ENCODE measurements around the gene HS6ST3.

Gene HS6ST3

DNA sequence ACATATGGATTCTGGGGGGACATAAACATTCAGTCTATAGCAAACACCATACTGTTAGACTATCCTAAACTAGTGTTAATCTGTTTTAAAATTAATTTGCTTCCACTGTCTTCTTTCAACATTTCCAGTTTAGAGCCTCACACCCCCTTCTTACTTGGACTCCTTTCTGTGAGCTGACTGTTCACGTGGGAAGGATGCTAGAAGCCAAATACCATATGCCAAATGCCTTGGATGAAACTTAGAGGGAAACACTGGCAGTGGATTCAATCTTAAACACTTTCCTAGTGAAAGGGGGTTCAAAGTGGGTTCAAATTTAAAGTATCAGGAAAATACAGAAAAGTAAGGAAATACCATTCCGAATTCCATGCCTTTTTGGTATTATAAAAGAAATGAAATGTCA is 113.6 kb downstream of the HS6ST3 start:
- no peak for DNase-seq

DNA sequence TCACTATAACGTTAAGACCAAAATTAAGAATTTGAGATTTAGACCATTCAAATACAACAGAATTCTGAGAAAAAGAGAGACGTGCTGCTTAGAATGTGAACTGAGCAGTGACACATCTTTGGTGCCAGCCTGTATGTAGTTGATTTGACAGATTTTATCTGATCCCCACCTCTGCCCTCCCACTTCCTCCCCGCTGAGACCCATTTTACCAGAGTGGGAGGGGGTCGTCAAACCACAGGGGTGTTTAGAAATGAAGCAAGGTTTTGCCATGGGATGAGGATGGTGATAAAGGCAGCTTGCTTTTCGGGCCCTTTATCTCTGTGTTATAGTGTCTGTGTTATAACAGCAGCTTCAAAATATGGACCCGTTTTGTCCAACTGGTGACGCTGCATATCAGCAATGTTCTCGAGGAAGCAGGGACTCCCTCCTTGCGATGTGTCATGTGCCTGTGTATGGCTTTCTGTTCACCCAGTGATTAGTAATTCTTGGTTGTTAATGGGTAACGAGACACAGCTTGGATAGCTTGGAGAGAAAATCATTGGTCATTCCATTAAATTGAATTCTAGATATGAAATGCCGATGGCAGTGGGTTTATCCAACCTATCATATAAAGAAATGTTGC is 125.0 kb downstream of the HS6ST3 start:
- DNase-seq = no peak

DNA sequence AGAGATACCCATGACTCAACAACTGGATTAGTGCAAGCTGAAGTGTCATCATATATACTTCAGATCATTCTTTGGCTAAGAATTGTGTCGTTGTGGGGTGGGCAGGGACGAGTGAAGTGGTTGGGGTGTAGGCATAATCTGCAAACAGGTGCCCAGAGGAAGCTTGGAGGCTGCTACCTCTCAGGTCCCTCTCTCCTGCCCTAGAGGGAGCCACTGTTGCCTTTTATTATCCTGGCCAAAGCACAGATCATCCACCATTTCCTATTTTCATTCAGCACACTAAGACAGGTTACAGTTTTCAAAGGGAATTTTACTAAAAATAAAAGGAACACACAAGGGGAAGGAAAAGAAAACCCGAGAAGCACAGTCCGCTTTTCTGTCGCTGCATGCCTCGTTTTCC is 126.6 kb downstream of the HS6ST3 start:
- no peak for DNase-seq

DNA sequence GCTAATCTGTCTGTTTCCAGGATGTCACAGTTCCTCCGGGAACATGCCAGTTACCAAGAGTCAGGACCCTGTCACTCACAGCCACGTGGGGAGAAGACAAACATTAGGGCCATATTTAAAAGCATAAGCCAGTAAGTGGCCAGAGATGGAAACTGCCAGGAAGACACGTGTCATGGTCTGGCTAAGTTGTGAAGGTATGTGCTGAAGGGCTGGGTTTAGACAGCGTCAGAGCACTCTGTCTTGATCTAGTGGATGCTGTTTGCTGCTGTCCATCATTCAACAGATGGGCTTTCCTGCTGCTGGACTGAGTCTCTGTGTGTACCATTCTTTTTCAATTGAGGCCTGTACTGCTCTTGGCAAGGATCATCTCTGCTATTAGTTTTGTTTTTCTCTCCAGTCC is 128.6 kb downstream of the HS6ST3 start:
- DNase-seq = no peak

DNA sequence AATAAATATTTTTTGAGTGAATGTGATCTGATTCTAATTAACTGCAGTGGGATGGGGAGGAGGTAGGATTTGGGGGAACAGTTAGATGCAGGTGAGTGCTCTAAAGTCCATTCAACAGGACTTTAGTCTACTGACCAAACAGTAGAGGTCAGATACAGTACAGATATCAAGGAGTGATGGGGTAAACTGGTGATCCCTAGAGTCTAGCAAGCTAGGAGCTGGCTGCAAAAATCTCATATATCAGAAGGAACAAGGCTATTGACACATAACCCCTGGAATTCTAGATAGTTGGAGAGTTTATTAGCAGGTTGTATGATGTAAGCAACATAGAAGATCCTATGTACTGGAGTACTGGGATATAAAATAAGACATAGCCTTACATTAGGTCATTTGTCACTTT is 131.6 kb downstream of the HS6ST3 start:
- DNase-seq = no peak

DNA sequence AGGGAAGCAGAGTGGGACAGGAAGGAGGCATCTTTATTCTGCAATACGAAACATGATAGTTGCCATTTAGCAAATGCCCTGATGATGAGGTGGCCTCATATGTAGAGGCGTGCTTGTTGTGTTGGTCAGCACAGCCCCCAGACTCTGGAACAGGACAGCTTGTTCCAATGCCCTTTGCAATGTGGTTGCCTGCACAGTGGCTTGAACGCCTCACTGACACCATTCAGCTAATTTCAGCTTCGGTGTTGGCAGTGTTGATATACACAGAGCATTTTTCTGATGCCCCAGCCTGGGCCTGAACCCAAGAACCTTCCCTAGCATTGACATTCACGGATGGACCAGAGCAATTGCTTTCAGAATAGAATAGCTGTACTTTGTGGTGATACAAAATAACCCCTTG is 133.3 kb downstream of the HS6ST3 start:
- DNase-seq = no peak

DNA sequence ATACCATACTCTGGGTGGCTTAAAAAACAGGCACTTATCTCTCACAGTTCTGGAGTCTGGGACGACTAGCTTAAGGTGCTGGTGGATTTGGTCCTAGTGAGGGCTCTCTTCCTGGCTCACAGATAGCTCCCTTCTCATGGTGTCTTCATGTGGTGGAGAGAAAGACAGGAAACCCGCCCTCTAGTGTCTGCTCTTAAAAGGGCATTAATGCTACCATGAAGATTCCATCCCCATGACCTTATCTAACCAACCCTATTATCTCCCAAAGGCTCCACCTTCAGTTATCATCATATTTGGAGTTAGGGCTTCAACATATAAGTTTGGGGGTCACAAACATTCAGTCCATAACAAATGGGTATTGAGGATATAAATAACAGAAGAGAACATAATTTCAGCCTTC is 139.4 kb downstream of the HS6ST3 start:
- peak; percentile 23 for DNase-seq

DNA sequence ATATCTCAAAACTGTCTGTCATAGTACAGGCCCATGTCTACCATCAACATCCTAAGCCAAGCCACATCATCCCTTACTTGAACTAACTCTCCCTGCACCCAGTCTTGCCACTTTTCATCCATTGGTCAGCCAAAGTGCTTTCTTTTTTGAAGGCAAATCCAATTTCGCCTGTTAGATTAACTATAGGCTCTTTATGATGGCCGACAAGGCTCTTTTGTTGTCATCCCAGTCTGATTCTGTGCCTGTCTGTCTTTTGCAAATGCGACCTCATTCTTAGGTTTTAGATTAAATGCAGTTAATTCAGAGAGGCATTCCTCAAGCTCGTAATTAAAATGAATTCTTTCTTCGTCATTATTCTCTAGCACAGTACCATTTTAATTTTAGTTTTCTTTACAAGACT is 148.3 kb downstream of the HS6ST3 start:
- DNase-seq = no peak

DNA sequence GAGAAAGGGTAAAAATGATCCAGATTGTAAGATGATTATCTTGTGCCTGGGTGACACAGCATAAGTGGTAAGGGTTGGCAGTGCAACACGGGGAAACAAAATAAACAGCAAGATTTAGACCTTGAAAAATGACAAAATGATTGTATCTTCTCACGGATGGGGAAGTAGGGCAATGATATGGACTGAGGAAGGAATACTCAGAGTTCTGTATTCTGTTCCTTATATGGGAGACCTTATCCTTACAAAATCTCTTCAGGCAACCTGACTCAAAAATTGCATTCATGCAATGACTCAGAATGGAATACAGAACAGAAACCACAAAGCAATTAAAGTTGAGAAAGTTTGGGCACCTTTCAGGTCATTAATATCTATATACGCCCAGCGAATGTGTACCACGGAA is 149.0 kb downstream of the HS6ST3 start:
- DNase-seq = no peak

DNA sequence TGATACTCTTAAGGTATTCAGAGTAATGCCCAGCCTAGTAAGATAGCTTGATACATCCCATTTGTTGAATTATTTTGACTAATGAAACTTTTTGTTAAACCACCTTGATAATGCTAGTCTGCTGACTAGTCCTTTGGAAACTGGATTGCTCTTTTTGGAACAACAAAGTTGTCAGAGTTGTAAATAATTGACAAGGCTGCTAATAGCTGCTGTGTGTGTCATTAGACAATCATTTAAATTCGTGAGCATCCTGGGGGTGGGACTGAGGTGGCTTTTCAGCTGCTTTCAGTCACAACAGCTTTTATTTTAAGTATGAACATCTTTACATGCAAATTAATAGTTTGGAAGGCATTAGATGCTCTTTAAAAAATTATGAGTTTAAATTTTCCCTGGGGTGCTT is 153.5 kb downstream of the HS6ST3 start:
- DNase-seq = no peak

DNA sequence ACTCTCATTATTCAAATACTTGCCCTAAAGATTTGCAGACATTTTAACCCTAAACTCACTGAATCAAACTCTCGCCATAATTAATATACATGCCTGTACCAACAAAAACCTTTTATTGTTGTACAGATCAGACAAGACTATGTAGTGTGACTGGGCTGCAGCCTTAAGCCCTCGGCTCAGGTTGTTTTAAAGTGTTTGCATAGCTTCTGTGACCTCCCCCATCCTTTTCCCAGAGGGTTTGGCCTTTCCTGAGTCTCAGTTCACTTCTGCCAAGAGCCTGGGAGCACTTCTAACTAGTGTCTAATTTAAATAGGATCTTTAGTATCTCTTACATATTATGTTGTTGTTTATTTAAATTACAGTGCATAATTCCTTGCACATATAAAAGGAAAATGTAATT is 158.2 kb downstream of the HS6ST3 start:
- DNase-seq = no peak

DNA sequence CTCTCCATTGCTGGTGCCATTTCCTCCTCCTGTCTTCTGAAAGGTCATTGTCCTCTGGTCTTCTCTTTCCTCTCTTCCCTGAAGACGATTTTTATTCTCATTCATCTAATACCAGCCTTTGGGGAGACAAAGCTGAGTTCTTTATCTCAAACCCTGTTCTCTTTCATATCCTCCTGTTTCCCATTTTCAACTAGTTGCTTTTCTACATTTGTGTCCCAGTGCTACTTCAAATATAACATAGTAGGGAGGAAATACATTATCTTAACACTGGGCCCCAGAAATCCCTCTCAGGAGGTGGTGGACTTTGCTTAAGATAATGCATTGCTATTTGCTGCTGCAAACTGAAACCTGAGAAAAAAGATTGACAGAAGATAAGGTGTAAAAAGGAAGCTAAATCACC is 159.1 kb downstream of the HS6ST3 start:
- no peak for DNase-seq

DNA sequence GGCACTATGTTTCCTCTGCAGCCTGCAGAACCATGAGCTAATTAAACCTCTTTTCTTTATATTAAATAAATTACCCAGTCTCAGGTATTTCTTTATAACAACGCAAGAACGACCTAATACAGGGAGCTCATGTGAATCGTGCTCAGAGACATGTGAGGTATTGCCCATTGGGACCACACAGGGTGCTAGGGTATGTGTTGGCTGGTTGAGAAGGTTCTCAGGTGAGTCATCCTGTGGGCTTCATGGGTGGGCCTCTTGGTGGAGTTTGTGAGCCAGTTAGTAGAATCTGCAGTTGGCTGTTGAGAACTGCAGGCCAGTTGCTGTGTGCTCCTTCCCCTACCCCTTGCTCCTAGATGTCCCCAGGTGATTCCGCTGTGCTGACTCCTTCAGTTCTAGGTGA is 163.0 kb downstream of the HS6ST3 start:
- no peak for DNase-seq

DNA sequence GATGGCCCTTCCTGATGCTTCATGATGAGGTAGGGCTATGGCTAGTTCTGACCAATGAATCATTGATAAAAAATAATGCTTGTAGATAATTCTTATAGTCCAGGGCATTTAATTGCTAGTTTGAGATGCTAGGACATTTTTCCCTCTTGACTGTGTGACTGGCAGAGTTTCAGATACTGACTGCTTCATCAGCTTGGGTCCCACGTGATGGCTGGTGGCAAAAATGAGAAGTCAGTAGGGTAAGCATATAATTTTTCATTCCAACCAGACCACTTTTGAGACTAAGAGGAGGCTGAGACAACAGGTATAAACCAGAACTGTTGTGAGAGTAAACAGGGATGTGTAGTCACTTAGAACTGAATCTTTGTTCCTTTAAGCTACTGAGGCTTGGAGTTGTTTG is 183.3 kb downstream of the HS6ST3 start:
- DNase-seq = no peak

DNA sequence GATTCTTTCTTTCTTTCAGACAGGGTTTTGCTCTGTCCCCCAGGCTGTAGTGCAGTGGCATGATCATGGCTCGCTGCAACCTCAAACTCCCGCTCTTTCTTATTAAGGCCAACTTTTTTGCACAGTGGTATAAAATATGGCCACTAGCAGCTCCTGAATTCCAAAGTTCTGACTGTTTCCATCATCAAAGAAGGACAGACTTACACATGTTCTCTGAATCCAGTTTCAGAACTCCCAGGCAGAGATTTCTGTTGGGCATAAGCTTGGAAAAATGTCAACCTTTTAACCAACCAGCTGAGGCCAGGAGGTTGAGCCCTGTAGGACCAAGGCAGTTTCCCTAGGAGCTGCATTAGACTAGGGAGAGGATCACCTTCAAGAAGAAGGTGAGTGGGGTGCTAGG is 184.1 kb downstream of the HS6ST3 start:
- DNase-seq = no peak

DNA sequence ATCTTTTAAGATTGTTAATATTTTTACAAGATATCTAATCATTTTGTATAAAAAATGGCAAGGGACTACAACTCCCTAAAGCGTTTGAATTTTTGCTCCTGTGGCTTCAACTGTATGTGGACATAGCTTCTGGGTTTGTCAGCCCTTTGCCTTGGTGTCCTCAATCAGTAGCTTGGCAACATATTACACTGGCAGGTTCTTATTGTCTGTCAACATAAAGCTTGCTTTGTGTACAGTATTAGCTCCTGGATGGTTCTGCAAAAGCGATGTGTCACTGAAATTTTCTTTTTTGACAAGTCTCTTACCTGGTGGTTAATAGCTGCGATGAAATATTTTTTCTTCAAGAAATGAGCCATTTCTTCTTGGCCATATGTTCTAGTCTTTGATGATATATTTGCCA is 190.0 kb downstream of the HS6ST3 start:
- DNase-seq = no peak

DNA sequence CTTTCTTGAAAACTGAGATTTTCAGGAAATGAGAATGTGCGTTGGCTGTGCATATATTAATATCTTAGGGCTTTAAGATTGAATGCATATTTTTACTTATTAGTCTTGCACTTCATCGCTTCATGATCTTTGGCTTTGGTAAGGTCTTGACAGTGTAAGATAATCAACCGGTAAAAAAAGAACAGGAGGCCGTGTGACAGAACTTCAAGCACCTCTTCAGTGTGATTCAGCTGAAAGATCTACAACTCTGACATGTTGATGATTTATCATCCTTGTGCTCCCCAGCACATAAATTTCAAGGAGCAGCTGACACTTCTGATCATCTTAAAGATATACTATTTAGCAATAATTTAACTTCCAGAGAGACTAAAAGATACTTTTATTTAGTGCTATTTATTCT is 195.1 kb downstream of the HS6ST3 start:
- no peak for DNase-seq

DNA sequence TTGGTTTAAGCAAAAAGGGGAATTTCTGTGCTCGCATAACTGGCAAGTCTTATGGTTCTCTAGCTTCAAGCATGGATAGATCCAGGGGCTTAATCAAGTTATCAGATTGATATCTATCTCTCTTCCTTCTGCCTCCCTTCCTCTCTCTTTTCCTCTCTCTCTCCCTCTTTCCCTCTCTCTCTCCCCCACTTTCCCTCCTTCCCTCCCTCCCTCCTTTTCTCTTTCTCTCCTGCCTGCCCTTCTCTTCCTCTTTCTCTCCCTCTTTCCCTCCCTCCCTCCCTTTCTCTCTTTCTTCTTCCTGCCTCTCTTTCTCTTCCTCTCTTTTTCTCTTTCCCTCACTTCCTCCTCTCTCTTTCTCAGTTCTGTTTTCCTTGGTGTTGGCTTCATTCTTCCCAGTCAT is 195.8 kb downstream of the HS6ST3 start:
- no peak for DNase-seq

DNA sequence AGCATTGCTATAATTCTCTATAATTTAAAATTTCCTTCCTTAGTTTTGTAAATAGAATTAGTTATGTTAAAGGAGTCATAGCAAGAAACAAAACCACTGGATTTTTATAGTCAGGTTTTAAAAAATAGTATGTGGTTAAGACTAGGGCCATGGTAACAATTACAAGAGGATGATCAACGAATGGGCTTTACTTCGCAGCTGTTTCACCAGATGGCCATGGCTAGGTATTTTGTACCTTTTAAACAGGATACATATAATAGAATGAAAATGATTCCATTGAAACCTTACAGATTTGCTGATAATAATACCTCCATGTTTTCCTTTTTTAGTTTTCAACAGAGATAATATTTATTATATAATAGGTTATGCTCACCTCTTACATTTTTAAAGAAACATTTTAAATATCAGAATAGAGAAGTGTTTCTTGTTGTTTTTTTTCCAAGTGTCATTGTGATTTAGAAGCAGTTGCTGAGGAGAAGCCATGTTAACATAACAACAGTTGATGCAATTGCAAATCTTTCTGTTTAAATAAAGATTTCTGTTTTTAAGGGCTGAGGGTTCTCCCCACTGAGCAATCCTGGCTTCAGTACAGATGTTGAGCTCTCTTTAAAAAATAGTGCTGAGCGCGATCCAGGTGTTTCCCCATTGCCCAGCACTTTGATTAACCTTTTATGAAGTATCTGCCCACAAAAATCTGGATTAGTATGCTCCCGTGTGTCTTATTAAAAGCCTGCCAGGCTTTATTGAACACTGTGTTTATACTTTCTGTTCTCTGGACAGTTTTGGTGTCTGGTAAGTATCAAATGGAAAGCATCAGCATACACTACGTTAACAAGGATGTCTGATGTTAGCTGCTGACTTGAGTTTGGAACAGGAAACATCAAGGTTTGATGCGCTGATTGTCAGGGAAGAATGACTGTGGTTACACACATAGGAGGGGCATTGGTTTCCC is 205.3 kb downstream of the HS6ST3 start:
- no peak for DNase-seq

DNA sequence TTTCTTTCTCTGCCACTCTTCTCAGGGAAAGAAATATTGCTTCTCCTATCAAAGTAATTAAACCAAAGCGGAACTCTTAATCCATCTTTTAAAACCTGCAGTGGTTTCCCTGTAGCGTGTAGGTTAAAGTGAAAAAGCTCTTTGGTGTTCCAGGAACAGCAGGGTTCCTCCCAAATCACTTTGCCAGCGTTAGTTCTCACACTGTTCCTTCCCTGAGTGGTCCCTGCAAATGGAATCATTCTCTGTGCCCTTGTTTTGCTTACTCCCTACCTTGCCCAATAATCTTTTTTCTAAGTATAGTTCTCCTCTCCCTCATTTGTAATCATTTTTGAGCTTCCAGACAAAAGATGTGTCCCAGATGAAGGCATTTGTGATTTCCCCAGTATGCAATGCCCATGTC is 207.5 kb downstream of the HS6ST3 start:
- DNase-seq = no peak

DNA sequence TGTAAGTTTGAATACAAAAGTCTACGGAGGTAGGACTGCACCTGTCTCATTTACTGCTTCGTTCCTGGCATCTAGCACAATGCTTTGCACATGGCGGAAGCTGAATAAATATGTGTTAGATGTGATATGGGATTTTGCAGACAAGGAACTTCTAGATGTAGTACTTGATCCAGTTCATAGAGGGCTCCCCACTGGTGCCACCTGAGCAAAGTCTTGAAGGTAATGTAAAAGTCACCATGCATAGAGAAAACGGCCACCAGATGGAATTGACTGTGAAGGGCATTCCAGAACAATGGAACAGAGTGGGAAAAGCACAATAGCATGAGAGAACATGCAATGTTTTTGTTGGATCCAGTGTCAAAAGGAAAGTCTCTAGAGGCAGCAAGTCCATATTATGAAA is 209.3 kb downstream of the HS6ST3 start:
- no peak for DNase-seq

DNA sequence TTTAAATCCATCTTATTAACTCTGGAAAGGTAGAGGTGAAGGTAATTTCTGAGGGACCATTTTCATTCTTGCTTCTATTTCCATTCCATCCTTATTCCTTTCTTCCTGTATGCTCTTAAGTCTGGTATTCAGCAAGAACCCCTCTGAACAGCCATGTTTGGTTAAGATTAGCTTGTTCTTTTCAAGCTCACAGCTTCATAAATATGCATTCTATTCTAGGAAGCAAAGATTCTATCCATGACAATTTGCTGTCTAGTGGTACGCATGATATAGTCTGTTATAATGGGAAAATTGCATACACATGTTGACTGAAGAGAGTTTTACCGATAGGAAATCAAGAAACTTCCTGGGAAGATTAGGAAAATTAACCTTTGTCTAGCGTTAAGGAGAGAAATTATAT is 218.7 kb downstream of the HS6ST3 start:
- no peak for DNase-seq

DNA sequence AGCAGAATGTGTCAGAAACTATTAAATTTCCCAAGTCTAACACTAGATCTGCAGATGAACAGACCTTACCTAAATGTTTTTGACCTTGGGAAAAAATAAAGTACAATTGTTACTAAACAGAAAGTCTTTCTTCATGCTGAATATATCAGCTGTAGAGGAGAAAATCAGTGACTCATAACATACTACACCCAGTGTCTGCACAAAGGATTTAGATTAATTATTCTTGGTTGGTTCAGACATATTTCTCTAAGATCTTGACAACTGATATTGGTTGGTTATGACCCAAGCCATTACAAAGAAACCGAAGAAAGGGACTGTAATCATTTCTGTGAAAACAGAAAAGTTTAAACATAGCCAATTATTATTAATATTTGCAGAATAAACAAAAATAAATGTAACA is 225.1 kb downstream of the HS6ST3 start:
- no peak for DNase-seq

DNA sequence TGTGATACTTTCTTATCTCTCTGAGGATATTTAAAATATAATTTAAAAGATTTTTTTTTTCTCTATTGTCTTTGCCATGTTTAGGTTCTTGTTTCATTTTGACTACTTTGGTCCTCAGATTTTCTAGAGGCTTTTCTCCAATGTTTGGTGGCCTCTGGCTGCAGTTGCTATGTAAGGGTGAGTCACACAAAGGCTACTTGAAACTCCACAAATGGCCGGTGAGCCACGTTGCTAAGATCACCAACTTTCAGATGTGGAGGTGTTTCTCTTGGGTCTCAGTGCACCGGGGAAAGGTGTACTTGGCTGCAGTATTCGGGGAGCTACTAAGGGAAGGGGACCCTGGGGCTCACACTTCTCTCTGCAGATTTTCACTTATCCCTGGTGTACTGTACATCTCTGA is 248.1 kb downstream of the HS6ST3 start:
- no peak for DNase-seq

DNA sequence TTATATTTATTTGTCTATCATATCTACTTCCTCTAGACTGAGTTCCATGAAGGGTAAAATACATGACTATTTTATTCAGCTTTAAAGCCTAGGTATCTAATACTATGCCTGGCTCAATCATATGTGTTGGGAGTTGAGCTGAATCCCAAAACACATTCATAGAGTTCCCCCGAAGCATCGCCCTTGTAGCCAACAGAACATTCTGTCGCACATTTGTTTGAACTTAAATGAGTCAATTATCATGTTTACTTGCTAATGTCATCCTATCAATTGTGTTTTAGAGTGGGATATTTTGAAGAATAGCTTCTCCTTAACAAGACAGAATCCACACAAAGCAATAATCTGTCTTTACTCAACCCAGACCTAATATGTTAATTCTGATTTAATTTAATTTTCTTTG is 252.4 kb downstream of the HS6ST3 start:
- DNase-seq = no peak
